CD4-positive, alpha-beta T cell treated with Interleukin-6 for 4 hours (primary cell): ENCODE results near the gene SRPK3.
"Not testable (repeated sequence)": the region's sequence is repeated elsewhere in the genome, so short reads cannot be mapped to it uniquely, and the experiment has no call there.

Experiments used
- DNase-seq: peaks from one replicate; pipeline ENCODE4 v3.0.0-alpha.2; 2020; ENCODE audit warnings: mixed read lengths

The SRPK3 gene

DNA sequence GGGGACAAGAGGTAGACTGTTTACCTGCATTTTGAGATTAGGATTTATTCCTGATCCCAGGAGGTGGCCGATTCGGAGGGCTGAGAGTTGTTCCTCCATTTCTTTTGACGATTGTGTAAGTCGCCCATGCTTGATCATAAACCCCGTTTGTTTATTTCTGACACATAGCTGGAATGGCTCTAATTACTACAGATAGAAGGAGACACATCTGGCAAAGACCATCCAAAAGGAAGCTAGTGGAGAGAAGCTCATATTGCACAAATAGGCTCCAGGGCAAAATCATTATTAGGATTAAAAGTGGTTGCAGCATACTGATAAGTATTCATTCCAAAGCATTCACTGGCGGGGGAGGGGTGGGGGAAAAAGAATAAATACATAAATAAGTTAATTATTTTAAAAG is 33.9 kb upstream of the SRPK3 start:
- not testable (repeated sequence) for DNase-seq

DNA sequence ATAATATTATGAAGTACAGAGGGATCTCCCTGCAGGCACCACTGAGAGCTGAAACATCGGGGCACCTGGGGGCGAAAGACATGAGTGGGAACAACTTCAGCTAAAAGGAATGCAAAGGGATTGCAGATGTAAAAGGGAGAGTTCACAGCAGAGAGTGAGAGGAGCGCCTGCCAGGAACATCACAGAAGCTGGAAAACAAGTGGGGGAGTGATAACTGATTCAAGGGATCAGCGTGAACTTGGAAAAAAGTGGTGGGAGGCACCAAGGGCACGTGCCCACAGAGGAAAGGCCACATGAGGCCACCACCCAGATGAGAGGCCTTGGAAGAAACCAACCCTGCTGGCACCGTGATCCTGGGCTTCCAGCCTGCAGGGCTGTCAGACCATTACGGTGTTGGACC is 31.8 kb upstream of the SRPK3 start:
- DNase-seq: not testable (repeated sequence)

DNA sequence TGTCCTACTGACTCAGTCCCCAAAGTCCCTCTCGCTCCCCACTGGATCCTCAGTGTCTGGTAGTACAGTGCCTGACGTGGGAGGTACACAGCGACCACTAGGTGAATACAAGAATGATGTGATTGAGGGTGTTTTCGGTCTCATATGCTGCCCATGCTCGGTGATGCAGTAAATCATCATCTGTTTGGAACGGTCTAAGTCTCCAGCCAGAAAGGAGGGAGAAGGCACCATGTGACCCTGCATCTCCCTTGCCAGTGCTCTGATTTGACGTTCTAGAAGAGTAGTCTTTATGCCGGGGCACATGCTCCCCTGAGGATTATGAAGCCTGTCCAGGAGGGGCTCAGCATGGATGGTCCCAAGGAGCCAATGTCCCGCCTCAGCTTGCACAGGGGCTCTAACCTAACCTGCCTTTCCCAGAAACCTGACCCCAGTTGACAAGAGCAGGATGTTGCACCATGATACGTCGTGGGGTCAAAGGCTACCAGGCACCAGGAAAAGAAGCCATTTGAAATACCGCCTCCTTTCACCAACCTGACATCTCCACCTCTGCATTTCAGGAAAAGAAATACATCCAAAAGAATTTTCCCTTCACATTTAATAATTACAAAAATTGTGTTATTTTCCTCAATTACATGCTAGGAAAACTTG is 30.6 kb upstream of the SRPK3 start:
- no peak for DNase-seq

GRCh38 chrX:153755136-153755535 is 25.7 kb upstream of the SRPK3 start:
- no peak for DNase-seq

DNA sequence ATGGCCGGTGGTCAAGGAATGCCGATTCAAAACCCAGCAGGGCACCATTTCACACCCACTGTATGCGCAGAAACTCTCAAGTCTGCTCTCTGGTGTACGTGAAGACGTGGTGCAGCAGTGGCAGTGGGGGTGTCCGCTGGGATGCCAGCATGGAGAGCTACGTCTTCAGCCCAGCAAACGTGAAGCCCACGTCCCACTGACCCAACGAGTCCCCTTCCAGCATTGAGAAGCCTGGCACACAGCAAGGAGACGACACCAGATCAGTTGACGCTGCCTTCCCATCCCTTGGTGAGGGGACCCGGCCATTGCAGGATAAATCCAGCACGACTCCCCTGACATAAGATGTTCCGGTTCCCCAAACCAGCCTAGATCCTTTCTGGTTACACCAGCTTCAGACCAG is 19.0 kb upstream of the SRPK3 start:
- DNase-seq: no peak

- no peak for DNase-seq
Measured at GRCh38 chrX:153762626-153763173, 18.1 kb upstream of the SRPK3 start.

- DNase-seq: no peak
Measured at GRCh38 chrX:153763298-153763932, 17.4 kb upstream of the SRPK3 start.

DNA sequence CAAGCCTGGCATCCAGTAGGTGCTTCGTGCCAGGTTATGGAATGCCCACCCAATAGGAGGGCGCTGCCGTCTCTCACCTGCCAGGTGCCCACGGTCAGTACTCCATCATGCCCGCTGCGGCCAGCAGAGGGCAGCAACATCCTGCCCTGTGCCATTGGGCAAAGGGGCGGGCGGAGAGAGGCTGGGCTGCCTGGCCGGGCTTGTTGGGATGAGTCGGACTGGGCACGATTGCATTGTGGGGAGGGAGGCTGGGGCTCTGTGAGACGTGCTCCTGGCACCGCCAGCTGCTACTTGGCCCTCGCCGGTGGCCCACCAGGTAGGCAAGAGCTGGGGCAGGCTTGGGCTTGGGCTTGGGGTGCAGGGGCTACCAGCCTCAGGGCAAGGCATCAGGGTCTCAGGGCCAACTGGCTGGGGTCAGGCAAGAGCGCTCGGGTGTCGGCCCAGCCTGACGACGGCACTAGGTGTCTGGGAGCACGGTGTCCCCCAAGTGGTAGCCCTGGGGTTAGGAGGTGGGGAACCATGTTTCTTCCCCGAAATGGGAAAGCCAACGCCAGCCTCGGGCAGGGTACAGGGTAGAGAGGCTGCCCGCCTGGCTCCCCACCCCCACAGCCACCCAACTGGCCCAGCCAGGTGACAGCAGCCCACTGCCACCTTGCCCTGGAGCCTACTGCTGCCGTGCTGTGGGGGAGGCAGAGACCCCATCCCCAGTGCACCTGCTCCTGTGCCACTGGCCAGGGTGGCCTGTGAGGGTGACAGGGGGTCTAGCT is 16.7 kb upstream of the SRPK3 start, which contains the start of gene PLXNB3:
Gene PLXNB3, plus strand, starts transcription at position 261 of the 767 bp plus-strand sequence. CDS start 1,287 bp downstream, outside the sequence.
- DNase-seq: peak; percentile 87

DNA sequence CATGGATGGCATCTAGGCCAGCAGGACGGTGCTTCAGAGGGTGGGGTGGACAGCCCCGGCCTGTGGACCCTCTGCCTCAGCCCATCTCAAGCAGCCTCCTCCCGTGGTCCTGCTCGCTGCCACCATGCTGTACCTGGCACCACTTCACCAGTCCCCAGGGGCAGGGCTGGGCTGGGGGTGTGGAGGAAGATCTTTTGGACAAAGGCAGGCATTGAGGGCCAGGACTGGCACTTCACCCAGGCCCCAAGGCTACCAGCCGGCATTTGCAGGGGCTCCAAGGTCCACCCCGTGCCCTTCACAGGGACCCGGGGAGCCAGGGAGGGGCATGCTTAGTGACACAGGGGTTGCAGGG is 16.1 kb upstream of the SRPK3 start:
- no peak for DNase-seq

GRCh38 chrX:153765138-153766079 is 15.4 kb upstream of the SRPK3 start:
- DNase-seq: no peak

GRCh38 chrX:153766098-153766817 is 14.6 kb upstream of the SRPK3 start:
- DNase-seq: peak; percentile 42

DNA sequence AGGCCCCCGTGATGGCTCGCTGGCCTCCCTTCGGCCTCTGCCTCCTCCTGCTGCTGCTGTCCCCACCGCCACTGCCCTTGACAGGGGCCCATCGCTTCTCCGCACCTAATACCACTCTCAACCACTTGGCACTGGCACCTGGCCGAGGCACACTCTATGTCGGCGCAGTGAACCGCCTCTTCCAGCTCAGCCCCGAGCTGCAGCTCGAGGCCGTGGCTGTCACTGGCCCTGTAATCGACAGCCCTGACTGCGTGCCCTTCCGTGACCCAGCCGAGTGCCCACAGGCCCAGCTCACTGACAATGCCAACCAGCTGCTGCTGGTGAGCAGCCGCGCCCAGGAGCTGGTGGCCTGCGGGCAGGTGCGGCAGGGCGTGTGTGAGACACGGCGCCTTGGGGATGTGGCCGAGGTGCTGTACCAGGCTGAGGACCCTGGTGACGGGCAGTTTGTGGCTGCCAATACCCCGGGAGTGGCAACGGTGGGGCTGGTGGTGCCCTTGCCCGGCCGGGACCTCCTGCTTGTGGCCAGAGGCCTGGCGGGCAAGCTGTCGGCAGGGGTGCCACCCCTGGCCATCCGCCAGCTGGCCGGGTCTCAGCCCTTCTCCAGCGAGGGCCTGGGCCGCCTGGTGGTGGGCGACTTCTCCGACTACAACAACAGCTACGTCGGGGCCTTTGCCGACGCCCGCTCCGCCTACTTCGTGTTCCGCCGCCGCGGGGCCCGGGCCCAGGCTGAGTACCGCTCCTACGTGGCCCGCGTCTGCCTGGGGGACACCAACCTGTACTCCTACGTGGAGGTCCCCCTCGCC is 13.8 kb upstream of the SRPK3 start:
- no peak for DNase-seq

DNA sequence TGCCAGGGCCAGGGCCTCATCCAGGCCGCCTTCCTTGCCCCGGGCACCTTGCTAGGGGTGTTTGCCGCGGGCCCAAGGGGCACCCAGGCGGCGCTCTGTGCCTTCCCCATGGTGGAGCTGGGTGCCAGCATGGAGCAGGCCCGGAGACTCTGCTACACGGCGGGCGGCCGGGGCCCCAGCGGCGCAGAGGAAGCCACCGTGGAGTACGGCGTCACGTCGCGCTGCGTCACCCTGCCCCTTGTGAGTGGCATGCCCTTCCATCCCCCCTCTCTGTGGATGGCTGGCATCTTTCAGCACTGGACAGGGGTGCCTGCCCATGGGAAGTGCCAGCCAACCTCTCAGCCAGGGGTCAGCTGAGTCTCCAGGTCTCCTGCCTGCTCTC is 13.2 kb upstream of the SRPK3 start:
- DNase-seq: no peak

- no peak for DNase-seq
Measured at GRCh38 chrX:153768311-153769157, 12.3 kb upstream of the SRPK3 start.

DNA sequence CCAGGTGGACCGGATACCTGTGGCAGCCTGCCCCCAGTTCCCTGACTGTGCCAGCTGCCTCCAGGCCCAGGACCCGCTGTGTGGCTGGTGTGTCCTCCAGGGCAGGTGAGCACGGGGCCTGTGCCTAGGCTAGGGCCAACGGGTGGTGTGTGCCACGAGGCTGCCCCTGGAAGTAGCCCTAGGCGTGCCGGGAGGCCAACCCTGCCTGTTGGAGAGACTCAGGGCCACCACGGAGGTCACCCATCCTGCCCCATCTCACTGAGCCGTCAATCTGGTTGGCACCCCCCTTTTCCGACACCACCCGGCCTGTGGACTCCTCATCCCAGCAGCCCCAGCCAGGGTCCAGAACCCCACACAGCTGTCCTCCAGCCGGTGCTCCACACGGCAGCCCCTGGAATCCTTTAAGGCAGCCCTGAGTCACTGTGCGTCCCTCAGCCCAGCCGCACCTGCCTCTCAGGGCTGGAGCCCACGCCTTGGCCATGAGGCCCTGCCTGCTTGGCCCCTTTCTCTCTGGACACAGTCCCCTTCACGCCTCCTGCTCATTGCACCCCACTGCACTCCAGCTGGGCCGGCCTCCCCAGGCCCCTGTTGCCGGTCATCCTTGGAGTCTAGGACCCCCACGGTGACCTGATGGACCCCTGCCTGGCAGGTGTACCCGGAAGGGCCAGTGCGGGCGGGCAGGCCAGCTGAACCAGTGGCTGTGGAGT is 11.5 kb upstream of the SRPK3 start:
- DNase-seq: no peak

DNA sequence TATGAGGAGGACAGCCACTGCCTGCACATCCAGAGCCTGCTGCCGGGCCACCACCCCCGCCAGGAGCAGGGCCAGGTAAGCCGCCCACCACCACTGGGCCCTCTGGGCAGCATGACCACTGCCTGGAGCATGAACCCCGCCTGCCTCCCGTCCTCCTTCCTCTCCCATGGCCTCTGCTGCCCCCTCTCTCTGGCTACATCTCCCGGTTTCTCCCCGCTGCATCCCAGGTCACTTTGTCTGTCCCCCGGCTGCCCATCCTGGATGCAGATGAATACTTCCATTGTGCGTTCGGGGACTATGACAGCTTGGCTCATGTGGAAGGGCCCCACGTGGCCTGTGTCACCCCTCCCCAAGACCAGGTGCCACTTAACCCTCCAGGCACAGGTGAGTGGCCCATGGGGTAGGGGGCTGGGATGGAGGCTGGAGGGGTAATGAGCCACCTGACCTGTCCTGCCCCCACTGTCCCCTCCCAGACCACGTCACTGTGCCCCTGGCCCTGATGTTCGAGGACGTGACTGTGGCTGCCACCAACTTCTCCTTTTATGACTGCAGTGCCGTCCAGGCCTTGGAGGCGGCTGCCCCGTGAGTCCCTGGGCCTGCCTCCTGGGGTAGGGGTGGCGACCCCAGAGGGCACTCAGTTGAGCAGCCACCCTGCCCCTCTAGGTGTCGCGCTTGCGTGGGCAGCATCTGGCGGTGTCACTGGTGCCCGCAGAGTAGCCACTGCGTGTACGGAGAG is 10.8 kb upstream of the SRPK3 start:
- DNase-seq: no peak

DNA sequence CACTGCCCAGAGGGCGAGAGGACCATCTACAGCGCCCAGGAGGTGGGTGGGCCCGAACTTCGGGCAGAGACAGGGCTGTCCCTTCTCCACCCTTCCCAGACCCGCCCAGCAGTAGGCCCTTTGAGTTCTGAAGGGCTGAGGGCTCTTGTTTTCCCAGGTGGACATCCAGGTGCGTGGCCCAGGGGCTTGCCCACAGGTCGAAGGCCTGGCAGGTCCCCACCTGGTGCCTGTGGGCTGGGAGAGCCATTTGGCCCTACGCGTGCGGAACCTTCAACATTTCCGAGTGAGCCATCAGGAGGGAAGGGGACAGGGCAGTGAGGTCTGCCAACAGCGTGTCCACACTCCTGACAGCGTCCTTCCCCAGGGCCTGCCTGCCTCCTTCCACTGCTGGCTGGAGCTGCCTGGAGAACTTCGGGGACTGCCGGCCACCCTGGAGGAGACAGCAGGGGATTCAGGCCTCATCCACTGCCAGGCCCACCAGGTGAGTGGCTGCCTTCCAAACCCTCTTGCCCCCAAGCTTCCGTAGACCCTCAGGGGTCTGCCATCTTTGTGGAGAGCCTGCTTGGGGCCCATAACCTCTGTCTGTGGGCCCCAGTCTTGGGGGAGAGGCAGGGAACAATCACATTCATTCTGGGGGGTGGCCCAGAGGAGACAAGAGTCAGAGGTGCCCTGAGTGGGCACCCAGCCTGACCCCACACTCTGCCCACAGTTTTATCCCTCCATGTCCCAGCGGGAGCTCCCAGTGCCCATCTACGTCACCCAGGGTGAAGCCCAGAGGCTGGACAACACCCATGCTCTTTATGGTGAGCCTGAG is 10.0 kb upstream of the SRPK3 start:
- DNase-seq: no peak
